Type B pancreatic cell (in vitro differentiated cells): ENCODE results near the gene OR2AJ1. TPM values are rescaled to one million over a fixed set of nuclear protein-coding genes. Genes with fewer than 3 reads are reported as not detected.
"Not testable (repeated sequence)": the region's sequence is repeated elsewhere in the genome, so short reads cannot be mapped to it uniquely, and the experiment has no call there.

Source experiments
- DNase-seq: peaks from one replicate; pipeline ENCODE4 v3.0.0; 2021; ENCODE audit warnings: mixed read lengths; ENCODE audit not compliant: unreplicated experiment; ENCODE audit errors: extremely low spot score
- H3K27ac Mint-ChIP-seq: 2 replicates; pipeline ENCODE4 v1.8.0; 2021; ENCODE audit warnings: mild to moderate bottlenecking, mixed read lengths
- H3K27me3 Mint-ChIP-seq: 2 replicates; pipeline ENCODE4 v1.8.0; 2021; ENCODE audit warnings: mixed read lengths
- H3K36me3 Mint-ChIP-seq: 2 replicates; pipeline ENCODE4 v1.8.0; 2021; ENCODE audit warnings: mixed read lengths
- H3K4me1 Mint-ChIP-seq: one replicate; pipeline ENCODE4 v1.8.0; 2021; ENCODE audit warnings: mixed read lengths; ENCODE audit not compliant: unreplicated experiment
- H3K4me3 Mint-ChIP-seq: 2 replicates; pipeline ENCODE4 v1.8.0; 2021; ENCODE audit warnings: mild to moderate bottlenecking, mixed read lengths
- H3K9me3 Mint-ChIP-seq: 2 replicates; pipeline ENCODE4 v1.8.0; 2021; ENCODE audit warnings: mixed read lengths
- total RNA-seq: library from RNA; stranded (reverse); gene quantifications from 2 replicates; pipeline ENCODE4 v1.2.1, GENCODE V29; 2021; ENCODE audit warnings: low replicate concordance
- TF ChIP-seq, protein P1 (sequence below): fragments of 200-600 bp; sonication (generic); conservative IDR thresholded peaks from 2 replicates; pipeline ENCODE4 v1.5.0; 2021; ENCODE audit warnings: antibody characterized with exemption, mild to moderate bottlenecking

The OR2AJ1 gene
- total RNA-seq, 1 donor from 2014 or later = not detected

DNA sequence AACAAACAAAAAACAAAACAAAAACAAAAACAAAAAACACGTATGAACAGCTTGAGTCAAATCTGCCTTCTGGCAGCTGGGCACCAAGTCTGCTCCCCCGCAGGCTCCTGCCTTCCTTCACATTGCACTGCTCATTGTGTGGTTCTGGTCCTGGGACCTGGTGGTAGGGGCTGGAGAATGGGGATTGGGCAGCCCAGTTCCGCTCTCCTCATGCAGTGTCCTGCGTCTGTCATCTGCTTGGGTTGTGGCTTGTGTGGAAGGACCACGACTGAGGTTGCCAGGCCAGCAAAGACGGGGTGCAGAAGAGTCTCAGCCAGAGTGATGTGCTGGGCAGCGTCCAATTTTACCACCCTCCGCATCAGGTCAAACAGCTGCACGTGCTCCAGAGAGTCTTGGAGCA, 11.1 kb downstream of the OR2AJ1 start:
- DNase-seq = no peak
- Mint-ChIP-seq H3K36me3 (no peaks in the 10 kb centered on the region), H3K27ac (no peak overlapping the region), H3K4me3 (no peak overlapping the region), H3K4me1 (no peaks in the 10 kb centered on the region), H3K9me3 (no peaks in the 10 kb centered on the region), H3K27me3 (no peaks in the 10 kb centered on the region)
- TF ChIP-seq, protein P1, sequence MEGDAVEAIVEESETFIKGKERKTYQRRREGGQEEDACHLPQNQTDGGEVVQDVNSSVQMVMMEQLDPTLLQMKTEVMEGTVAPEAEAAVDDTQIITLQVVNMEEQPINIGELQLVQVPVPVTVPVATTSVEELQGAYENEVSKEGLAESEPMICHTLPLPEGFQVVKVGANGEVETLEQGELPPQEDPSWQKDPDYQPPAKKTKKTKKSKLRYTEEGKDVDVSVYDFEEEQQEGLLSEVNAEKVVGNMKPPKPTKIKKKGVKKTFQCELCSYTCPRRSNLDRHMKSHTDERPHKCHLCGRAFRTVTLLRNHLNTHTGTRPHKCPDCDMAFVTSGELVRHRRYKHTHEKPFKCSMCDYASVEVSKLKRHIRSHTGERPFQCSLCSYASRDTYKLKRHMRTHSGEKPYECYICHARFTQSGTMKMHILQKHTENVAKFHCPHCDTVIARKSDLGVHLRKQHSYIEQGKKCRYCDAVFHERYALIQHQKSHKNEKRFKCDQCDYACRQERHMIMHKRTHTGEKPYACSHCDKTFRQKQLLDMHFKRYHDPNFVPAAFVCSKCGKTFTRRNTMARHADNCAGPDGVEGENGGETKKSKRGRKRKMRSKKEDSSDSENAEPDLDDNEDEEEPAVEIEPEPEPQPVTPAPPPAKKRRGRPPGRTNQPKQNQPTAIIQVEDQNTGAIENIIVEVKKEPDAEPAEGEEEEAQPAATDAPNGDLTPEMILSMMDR = no peak

DNA sequence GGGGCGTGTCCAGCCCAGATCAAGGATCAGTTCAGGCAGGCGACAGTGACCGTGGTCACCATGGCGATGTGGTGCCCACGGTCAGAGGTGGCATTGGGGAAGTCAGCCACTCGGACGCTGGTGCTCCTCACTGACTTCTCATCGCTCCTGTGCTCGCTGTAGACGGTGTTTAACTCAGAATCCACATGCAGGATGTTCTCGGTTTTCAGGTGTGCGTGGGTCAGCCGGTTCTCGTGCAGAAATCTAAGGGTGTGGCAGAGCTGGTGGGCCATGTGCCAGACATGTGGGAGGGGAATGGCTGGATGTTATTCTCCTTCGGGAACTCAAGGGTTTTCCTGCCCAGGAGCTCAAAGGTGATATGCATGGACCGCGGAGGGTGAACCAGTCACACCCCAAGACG, 11.7 kb downstream of the OR2AJ1 start:
- Mint-ChIP-seq H3K36me3 (no peaks in the 10 kb centered on the region), H3K27me3 (no peaks in the 10 kb centered on the region), H3K4me3 (no peak overlapping the region), H3K9me3 (no peaks in the 10 kb centered on the region), H3K4me1 (no peaks in the 10 kb centered on the region), H3K27ac (no peak overlapping the region)
- TF ChIP-seq, protein P1 = no peak
- no peak for DNase-seq

DNA sequence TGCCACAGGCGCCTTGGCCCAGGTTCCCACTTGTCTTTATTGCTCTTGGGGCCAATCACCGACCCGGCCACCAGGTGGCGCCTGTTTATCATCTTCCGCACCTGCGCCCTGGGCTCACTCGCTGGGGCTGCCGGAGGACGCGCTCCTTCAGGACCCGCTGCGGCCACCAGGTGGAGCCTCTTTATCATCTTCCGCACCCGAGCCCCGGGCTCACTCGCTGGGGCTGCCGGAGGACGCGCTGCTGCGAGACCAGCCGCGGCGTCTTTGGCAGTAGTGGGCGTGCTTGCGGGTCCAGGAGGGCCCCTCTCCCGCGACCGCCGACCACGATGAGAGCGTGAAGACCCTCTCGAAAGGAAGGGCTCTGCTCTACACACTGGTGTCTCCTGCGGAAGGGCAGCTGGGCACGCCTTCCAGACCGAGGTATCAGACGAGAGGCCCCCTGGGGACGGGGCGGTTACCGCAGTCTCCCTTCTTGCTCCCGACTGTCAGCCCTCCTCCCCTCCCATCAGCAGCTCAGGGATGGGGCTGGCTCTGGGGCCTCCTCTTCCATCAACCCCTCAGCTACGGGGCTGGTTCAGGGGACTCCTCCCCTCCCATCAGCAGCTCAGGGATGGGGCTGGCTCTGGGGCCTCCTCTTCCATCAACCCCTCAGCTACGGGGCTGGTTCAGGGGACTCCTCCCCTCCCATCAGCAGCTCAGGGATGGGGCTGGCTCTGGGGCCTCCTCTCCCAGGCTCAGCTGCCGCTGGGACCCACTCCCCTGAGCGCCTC, 12.5 kb downstream of the OR2AJ1 start:
- H3K9me3 Mint-ChIP-seq, H3K27me3 Mint-ChIP-seq, H3K36me3 Mint-ChIP-seq, H3K27ac Mint-ChIP-seq, H3K4me1 Mint-ChIP-seq: not testable (repeated sequence)
- DNase-seq = peak; percentile 76
- H3K4me3 Mint-ChIP-seq = peak overlapping the region; percentile 77
- TF ChIP-seq, protein P1 = peak; percentile 82

DNA sequence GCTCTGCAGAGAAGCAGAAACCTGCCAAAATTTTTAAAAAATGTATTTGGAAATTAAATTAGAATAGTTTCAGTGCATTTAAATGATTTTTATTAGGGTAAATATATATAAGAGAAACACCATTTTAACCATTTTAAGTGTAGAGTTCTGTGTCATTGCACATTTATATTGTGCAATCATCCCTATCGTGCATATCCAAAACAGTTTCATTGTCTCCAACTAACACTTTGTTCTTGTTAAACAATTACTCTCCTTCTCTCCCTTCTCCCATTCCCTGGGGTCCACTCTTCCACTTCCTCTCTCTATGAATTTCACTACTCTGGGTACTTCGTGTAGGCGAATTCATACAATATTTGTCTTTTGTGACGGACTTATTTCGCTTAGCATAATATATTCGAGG, 17.9 kb downstream of the OR2AJ1 start:
- Mint-ChIP-seq H3K27ac (no peak overlapping the region), H3K4me3 (no peak overlapping the region), H3K27me3 (no peaks in the 10 kb centered on the region), H3K9me3 (peaks cover 9% of the 10 kb centered on the region), H3K36me3 (no peaks in the 10 kb centered on the region), H3K4me1 (no peaks in the 10 kb centered on the region)
- DNase-seq = no peak
- TF ChIP-seq, protein P1 = no peak

DNA sequence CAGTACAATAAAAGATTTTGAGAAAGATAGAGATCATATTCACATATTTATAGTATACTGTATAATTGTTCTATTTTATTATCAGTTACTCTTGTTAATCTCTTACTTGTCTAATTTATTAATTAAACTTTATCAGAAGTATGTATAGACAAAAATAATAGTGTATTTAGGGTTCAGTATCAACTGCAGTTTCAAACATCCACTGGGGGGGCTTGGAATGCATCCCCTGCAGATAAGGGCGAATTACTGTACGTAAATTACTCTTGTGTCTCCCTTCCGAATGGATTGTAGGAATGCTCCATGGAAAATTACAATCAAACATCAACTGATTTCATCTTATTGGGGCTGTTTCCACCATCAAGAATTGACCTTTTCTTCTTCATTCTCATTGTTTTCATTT, 23.9 kb downstream of the OR2AJ1 start, which contains the start of gene OR2L8:
OR2L8 (plus strand) TSS at position 301 of the 400 bp plus-strand sequence; CDS start at position 301, 0 bp downstream.
- TF ChIP-seq, protein P1 = no peak
- Mint-ChIP-seq H3K4me3 (no peak within 1 kb of the TSS), H3K36me3 (no peaks in the 10 kb centered on the region), H3K4me1 (no peaks in the 10 kb centered on the region), H3K9me3 (peaks cover 15% of the 10 kb centered on the region), H3K27me3 (no peaks in the 10 kb centered on the region), H3K27ac (no peak within 1 kb of the TSS)
- no peak for DNase-seq
